ENCODE data around the gene RAB17. TPM values are rescaled to one million over a fixed set of nuclear protein-coding genes. Genes with fewer than 3 reads are reported as not detected.

Gene RAB17
- total RNA-seq, 1 experiment from 2014 or later: 86.3 TPM

- ChIA-PET POLR2A (ENCODE audit: unreplicated experiment) (no interaction called here), CTCF (interaction anchor here (1.0 kb wide), 1 partner anchor 435 kb away, joined by 3 read pairs; no protein-coding TSS in a partner anchor)
- H3K4me1 ChIP-seq (replicated peaks; ENCODE audit: insufficient read depth): no peaks in the 10 kb centered on the region
- no peaks in the 10 kb centered on the region for H3K79me2 ChIP-seq (ENCODE audit: low read depth)
- H3K9me3 ChIP-seq (ENCODE audit: insufficient read depth, low read depth): peaks cover 10% of the 10 kb centered on the region; the same call in 1 of the 2 replicates
- peaks cover 36% of the 10 kb centered on the region for H3K36me3 ChIP-seq (ENCODE audit: low read depth)
- H3K27ac ChIP-seq: no peak overlapping the region
- no peak for DNase-seq
- H3K9me2 ChIP-seq (ENCODE audit: insufficient read depth): no peaks in the 10 kb centered on the region
- TF ChIP-seq EZH2 (IDR thresholded peaks at IDR 0.05; ENCODE audit: low read depth) (no peak), CTCF (conservative IDR thresholded peaks at IDR 0.05) (no peak)
- H3K27me3 ChIP-seq (ENCODE audit: insufficient read depth, low read depth): no peaks in the 10 kb centered on the region
- H2AFZ ChIP-seq: no peak overlapping the region
- intact Hi-C loops (cut with micrococcal nuclease; ENCODE audit: unreplicated experiment): no loop called here
- H3F3A ChIP-seq (ENCODE audit: insufficient read depth, low read depth): peaks cover 35% of the 10 kb centered on the region
- no TSS peak for BruUV-seq (replicated peaks)
- H3K4me2 ChIP-seq: no peak overlapping the region
- H3K4me3 ChIP-seq: no peak overlapping the region
- peaks cover 4% of the 10 kb centered on the region; the same call in 1 of the 2 replicates for H4K20me1 ChIP-seq (ENCODE audit: insufficient read depth)
These were observed 32.9 kb downstream of the RAB17 start for GRCh38 chr2:237557633-237558015.

GRCh38 chr2:237556773-237557632 is 33.5 kb downstream of the RAB17 start:
- TF ChIP-seq CTCF (conservative IDR thresholded peaks at IDR 0.05) (no peak), EZH2 (IDR thresholded peaks at IDR 0.05; ENCODE audit: low read depth) (no peak)
- Histone ChIP-seq H3K9me3 (ENCODE audit: insufficient read depth, low read depth) (peaks cover 10% of the 10 kb centered on the region; the same call in 1 of the 2 replicates), H3K27ac (no peak overlapping the region), H3K9me2 (ENCODE audit: insufficient read depth) (no peaks in the 10 kb centered on the region), H3K79me2 (ENCODE audit: low read depth) (no peaks in the 10 kb centered on the region), H4K20me1 (ENCODE audit: insufficient read depth) (peaks cover 4% of the 10 kb centered on the region; the same call in 1 of the 2 replicates), H3K4me3 (no peak overlapping the region), H3K4me1 (replicated peaks; ENCODE audit: insufficient read depth) (no peaks in the 10 kb centered on the region), H3K36me3 (ENCODE audit: low read depth) (peaks cover 42% of the 10 kb centered on the region), H3K4me2 (no peak overlapping the region), H2AFZ (no peak overlapping the region), H3K27me3 (ENCODE audit: insufficient read depth, low read depth) (no peaks in the 10 kb centered on the region), H3F3A (ENCODE audit: insufficient read depth, low read depth) (peaks cover 41% of the 10 kb centered on the region)
- DNase-seq: no peak
- intact Hi-C loops (cut with micrococcal nuclease; ENCODE audit: unreplicated experiment): no loop called here
- BruUV-seq (replicated peaks): no TSS peak
- ChIA-PET CTCF (no interaction called here), POLR2A (ENCODE audit: unreplicated experiment) (no interaction called here)

GRCh38 chr2:237555560-237555959 is 35.0 kb downstream of the RAB17 start:
- no peak overlapping the region for H2AFZ ChIP-seq
- intact Hi-C loops (cut with micrococcal nuclease; ENCODE audit: unreplicated experiment): no loop called here
- H3F3A ChIP-seq (ENCODE audit: insufficient read depth, low read depth): peaks cover 55% of the 10 kb centered on the region
- BruUV-seq (replicated peaks): no TSS peak
- ChIA-PET POLR2A (ENCODE audit: unreplicated experiment) (interaction anchor here (0.6 kb wide), 1 partner anchor 31 kb away, joined by 5 read pairs; no protein-coding TSS in a partner anchor), CTCF (interaction anchor here (0.6 to 1.0 kb wide), 2 partner anchors 16 to 394 kb away, joined by 4 to 10 read pairs; no protein-coding TSS in a partner anchor)
- no peak for DNase-seq
- TF ChIP-seq EZH2 (IDR thresholded peaks at IDR 0.05; ENCODE audit: low read depth): no peak
- no peak for TF ChIP-seq CTCF (conservative IDR thresholded peaks at IDR 0.05)
- H3K79me2 ChIP-seq (ENCODE audit: low read depth): no peaks in the 10 kb centered on the region
- H3K36me3 ChIP-seq (ENCODE audit: low read depth): peaks cover 56% of the 10 kb centered on the region
- H3K4me2 ChIP-seq: no peak overlapping the region
- H3K27me3 ChIP-seq (ENCODE audit: insufficient read depth, low read depth): no peaks in the 10 kb centered on the region
- peaks cover 10% of the 10 kb centered on the region; the same call in 1 of the 2 replicates for H3K9me3 ChIP-seq (ENCODE audit: insufficient read depth, low read depth)
- H4K20me1 ChIP-seq (ENCODE audit: insufficient read depth): peaks cover 4% of the 10 kb centered on the region; the same call in 1 of the 2 replicates
- no peak overlapping the region for H3K27ac ChIP-seq
- no peak overlapping the region for H3K4me3 ChIP-seq
- H3K9me2 ChIP-seq (ENCODE audit: insufficient read depth): no peaks in the 10 kb centered on the region
- no peaks in the 10 kb centered on the region for H3K4me1 ChIP-seq (replicated peaks; ENCODE audit: insufficient read depth)

All from PC-9 (cell line).